OCI-LY1 (cell line): Measurements from ENCODE around the gene CACNA1B.

Experiments
- CTCF ChIP-seq: fragments of 200-600 bp; sonication (generic), shearing (Covaris generic); IDR thresholded peaks from 2 replicates; pipeline ENCODE4 v1.5.1; 2017; ENCODE audit warnings: mild to moderate bottlenecking, antibody characterized with exemption, low read length, moderate library complexity, mixed read lengths
- EZH2 ChIP-seq: fragments of 200-600 bp; sonication (generic), shearing (Covaris generic); IDR thresholded peaks from 2 replicates; pipeline ENCODE4 v1.8.0; 2017; ENCODE audit warnings: borderline replicate concordance, mixed run types, mild to moderate bottlenecking, antibody characterized with exemption, low read length, moderate library complexity, mixed read lengths

- TF ChIP-seq CTCF (no peak), EZH2 (no peak)
These were observed 131.6 kb downstream of the CACNA1B start for GRCh38 chr9:138009016-138009802.
